Kidney glomerular epithelial cell (primary cell): ENCODE data around the gene SMAD7.

ENCODE experiments used
- DNase-seq: peaks from one replicate; lab custom pipeline; 2025; lab: John Stamatoyannopoulos, UW

Gene SMAD7

DNA sequence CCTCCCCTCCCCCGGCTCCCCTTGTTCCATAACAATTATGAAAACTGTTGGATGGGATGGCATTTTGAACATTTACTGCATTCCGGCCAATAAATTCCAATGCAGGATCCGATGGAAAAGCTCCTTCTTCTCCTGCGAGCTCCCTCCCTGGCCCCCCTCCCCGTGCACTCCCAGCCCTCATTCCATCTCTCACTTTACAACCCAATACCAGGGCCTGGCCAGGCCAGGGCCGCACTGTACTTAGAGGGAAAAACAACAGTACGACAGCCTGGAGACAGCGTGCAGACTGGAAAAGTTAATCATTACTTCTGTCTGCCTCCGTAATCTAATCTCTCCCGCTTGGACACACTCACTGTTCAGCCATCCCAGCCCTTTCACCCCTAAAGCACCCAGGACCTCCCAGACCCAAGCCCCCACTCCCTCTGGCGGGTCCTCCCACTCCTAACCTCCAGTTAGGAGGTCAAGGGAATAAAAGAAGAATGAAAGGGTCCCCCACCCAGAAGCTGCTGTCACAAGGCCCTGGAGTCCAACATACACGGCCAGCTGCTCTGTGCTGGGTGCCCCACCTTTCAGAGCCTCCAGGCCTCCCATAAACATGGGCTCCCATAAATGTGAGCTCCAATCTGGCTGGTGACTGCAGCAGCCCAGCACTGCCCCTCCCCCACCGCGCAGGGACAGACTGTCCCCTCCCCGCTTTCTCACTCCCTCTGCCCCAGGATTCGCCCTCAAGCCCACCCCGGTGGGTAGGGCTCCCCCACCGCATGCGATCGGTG, 20.6 kb downstream of the SMAD7 start:
- peak; percentile 96 for DNase-seq

DNA sequence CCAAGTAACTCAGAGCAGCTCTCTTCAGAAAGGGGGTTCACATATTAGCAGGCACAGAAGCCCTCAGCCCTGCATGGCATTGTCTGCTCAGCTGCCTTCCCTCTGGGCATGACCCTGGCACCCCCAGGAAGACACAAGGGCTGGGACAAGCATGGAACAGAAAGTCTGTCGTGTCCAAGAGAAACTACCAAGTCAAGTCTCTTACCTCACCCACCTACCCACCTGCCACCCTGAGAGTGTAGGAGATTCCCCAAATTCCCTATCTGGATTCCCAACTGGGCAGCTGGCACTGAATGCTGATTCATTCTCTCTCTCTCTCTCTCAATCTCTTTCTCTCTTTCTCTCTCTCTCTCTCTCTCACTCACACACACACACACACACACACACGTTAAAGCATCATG, 21.6 kb downstream of the SMAD7 start:
- no peak for DNase-seq

DNA sequence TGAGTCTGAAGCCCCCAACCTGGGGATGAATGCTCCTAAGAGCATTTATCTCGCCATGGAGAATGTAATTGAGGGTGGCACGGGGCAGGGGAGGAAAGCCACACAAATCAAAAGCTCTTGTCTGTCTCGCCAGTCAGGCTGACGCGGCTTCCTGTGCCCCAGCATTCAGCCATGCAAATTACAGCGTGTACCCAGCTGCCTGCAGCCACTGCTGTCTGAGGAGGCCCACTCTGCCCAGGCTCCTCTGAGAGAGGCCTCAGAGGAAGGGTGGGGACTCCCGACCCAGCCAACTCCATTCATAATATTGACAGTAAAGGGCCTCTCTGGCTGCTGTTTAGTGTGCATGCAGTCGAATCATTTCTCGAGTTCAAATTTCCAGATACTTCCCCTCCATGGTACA, 22.0 kb downstream of the SMAD7 start:
- peak; percentile 40 for DNase-seq

DNA sequence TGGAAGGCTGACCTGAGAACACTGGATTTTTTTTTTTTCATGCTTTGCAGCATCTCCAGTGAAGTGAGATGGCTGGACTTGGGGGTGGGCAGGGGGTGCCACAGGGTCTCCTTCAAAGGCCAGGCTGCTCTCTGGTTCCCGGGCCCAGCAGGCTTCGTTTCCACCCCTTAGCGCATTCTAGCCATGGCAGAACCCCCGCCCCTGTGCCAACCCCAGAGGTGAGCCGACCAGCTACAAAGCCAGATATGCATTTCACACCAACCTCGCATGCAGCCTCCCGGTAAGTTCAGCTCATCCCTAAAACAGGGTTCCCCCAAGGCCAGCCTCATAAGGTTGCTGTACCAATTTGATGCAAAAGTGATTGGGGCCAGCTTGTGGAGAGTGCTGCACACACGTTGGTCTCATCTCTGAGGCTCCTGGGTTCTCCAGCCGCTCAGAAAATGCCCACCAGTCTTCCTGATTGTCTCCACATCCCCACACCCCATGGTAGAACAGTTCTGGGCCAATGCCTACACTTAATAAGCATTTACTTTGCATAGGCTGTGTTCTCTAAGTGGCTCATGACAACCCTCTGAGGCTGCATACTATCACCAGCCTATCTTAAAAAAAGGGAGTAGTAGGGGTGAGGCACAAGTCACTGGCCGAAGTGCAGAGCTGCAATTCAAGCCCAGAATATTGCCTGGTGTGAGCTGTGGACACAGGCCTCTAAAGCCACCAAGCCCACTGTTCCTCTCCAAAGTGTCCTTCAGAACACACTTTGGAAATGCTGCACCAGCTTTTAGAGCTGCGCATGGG, 23.3 kb downstream of the SMAD7 start:
- DNase-seq = no peak

DNA sequence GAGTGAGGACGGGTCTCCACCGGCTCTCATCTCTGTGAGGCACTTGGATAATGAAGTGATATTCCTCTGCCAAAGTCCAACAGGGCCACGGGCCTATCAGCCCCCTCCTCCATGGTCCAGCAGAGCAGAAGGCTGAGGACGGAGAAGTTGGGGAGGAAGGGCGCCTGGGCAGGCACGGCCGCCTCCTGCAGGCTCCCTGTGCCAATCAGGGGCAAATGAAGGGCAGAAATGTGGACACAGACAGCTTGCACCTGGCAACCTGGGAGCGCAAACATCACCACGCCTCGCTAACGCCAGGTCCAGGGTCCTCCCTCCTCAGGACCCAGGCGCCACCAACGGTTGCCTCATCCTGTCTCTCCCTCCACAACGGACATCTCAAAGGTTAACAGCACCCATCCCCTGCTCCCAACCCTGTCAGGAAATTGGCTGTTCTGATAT, 24.3 kb downstream of the SMAD7 start:
- DNase-seq = no peak

DNA sequence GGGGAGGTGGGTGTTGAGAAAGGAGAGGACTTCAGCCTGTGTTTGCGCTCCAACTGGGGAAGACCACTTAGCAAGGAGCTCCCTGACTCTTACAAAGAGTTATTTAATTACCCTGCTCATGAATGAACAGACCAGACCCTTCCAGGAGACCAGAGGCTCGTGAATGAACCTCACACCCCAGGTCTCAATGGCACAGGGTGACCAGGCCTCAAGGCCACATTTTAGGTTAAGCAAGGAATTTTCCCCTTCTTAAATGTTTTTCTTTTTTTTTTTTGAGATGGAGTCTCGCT, 25.3 kb downstream of the SMAD7 start:
- no peak for DNase-seq

DNA sequence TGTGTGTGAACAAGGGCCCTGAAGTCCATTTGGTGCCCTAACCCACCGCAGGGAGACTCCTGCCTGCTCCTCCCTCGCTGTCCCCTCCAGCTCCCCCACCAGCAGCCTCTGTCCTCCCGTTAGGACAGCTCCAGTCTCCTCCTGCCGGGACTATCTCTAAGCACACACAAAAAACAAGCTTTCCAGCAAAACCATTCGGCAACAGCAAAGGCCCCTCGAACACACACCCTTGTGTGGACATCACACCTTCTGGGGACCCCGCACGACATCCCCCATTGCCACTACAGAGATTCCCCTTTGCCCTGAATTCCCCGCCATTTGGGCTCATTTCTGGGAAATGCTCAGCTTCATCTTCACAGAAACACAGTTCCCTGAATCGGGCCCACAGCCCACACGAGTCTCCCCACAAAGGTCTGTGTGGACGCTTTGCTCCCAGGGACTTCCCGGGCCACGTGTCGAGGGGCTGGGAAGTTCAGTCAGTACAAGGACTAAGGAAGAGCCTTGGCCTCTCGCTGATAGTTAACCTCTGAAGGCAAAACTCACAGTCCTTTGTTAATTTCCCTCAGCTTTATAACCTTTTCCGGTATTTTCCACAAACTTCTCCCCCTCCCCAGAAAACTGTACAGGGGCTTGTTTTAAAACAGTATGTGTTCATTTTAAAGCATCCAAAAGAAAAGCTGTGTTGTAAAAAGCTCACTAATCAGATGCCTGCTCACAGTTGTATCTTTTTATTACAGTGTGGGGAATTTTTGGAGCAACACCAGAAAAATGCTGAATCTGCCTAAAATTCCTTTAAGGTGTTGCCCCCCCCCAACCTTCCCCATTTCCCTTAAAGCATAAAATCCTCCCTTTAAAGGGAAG, 25.9 kb downstream of the SMAD7 start:
- no peak for DNase-seq

DNA sequence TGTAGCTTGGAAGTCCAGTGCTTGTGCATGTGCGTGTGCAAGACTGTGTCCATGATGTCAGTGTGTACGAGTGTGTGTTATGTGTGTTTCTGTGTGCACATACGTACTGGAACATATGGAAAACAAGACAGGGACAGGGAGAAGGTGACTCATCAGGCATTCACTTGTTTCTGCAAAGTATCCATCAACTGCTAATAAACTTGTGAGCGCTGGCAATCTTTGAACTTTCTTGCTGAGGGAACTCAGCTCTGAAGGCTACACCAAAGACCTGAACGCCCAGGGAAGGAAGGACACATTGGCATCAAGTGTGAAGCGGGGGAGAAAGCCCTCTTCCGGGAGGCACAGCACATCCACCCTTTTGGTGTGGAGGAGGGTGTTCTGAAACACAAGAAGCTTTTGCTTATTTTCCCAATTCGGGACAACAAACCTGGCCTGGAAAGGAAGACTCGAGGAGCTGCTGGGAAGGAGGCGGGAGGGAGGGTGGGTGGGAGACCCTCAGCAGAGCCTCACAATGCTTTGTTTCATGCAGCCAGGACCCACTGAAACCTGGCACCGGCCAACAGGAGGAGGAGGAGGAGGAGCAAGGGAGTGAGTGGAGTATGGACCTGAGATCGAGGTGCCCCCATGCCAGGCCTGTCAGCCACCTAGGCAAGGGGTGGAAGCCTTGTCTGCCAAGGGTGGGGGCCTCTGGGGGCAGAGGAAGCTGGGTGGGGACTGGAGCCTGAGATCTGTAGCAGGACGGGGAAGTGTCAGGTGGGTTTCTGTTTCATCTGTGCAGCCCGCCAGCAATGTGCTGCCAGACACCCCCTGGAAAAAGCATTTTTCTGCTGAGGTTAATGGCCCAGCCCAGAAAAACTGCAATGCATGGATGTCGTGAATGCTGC, 26.8 kb downstream of the SMAD7 start:
- peak; percentile 36 for DNase-seq

DNA sequence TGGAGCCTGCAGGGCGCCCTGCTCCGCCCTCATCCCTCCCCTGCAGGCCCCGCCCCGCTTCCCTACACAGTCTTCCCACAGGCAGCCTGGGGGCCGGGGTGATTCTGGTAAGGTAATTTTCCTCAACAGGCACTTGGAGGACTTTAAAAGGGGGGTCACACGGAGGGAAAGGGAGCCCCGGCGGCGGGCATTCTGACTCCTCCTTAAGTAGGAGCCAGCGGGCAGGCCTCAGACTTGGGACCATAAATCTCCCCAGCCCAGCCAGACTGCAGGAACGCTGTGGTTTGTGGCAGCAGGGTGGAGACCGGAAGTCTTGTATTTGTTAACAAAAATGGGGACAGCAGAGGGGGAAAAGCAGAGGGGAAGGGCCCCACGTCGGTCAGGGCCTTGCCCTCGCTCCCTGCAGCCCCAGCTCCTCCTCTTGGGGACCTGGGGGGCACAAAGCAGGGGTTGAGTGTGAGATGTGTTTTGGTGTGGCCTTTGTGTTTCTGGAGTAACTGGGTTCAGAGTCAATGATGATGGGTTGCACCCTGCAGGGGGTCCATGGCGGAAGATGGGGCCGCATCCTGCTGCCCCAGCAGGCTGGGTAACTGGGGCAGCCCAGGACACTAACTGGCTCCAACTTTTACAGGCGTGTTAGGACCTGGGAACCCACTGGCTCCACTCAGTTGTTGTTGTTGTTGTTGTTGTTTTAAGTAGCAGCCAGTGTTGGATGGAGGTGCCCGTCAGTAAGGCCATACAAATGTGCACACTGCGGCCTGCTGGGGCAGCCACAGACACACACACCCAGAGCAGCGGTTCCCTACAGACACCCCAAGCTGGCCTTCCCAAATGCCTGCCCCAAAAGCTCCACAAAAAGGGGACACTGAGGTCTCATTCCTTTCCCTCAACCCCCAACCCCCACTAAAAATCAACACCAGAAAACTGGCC, 27.7 kb downstream of the SMAD7 start:
- peak; percentile 63 for DNase-seq

DNA sequence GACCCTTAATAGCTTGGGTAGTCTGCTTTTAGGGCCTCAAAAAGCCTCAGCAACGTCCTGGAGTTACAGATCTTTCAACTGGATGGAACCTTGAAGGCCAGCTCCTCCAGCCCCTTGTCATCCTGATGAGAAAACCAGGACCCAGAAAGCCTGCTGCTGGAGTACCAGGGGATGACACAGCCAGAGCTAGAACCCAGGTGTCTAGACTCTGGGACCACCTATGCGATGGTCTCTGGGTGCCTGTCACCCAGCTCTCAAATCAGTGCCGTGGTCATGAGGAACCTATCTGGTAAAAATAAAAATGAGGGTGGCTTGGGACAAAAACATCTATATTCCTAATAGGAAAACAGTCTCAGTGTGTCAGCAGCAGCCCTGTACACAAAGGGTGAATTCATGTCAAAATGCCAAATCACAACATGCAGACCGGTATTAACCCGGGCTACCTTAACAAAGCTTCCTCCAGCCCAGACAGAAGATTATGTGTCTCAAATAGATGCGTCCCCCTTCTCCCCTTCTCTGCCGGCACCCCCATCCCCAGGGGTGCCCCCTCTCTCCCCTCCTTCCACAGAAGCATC, 28.5 kb downstream of the SMAD7 start:
- no peak for DNase-seq

DNA sequence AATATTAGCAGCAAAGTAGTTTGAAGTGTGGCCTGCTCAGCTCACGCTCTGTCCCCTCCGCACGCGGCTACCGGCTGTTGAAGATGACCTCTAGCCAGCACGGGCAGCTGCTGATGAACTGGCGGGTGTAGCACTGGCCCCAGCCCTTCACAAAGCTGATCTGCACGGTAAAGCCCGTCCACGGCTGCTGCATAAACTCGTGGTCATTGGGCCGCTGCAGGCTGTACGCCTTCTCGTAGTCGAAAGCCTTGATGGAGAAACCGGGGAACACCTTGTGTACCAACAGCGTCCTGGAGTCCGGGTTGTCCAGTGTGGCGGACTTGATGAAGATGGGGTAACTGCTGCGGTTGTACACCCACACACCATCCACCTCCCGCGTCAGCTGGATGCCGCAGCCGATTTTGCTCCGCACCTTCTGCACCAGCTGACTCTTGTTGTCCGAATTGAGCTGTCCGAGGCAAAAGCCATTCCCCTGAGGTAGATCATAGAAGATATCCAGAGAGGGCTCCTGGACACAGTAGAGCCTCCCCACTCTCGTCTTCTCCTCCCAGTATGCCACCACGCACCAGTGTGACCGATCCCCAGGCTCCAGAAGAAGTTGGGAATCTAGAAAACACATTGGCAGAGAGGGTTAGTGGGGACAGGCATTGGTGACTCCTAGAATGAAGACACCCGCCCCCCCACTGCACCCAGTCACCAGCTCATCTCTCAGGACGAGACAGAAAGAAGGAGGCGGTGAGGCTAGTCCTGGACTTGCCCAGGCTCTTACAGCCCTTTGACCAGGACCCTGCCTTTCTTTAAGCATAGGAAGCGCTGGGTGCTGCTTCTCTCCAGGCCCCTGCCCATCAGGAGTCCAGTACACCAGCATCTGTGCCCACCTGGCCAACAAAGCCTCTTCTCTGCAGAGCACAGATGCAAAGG, 29.2 kb downstream of the SMAD7 start:
- DNase-seq = no peak

DNA sequence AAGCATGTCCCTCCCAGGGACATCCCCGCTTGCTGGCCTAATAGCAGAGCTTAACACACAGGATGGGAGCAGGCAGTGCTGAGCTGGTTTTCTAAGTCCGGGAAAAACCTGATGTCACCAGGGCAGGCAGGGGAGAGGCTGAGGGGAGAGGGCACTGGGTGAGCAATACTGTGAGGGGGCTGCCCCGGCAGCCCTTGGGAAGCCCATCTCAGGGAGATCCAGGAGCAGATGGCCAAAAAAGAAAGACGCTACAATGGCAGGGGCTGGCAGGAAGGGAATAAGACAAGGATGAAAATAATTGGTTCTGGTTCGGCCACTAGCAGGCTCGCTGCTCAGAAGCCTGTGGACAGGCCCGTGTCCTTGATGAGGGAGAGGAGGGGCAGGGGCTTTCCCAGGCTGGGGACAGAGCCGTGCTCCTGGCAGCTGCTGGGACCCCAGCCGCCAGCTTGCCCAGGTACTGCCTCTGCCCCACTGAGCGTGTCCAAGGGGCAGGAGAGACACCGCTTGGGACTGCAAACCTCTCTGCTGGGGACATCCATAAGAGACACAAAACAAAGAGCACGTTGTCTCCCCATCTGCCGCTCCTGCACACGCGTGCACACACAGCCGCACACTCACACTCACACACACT, 30.2 kb downstream of the SMAD7 start:
- DNase-seq = no peak

DNA sequence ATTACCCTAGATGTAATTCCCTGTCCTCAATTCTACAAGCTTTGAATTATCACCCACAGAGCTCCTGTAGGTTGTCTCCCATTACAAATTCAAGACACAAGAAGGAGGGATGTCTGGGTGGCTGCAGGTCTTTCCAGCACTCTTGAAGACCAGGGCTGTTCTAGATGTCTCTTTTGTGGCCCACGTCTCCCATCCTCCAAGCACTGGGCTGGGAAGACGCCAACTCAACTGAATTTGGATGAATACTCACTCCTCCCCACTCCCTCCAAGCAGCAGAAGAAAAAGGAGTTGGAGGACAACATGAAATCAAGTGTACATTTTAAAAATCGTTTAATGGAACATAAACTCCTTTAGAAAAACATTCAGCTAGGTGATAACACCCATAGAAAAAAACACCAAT, 31.2 kb downstream of the SMAD7 start:
- DNase-seq = no peak

DNA sequence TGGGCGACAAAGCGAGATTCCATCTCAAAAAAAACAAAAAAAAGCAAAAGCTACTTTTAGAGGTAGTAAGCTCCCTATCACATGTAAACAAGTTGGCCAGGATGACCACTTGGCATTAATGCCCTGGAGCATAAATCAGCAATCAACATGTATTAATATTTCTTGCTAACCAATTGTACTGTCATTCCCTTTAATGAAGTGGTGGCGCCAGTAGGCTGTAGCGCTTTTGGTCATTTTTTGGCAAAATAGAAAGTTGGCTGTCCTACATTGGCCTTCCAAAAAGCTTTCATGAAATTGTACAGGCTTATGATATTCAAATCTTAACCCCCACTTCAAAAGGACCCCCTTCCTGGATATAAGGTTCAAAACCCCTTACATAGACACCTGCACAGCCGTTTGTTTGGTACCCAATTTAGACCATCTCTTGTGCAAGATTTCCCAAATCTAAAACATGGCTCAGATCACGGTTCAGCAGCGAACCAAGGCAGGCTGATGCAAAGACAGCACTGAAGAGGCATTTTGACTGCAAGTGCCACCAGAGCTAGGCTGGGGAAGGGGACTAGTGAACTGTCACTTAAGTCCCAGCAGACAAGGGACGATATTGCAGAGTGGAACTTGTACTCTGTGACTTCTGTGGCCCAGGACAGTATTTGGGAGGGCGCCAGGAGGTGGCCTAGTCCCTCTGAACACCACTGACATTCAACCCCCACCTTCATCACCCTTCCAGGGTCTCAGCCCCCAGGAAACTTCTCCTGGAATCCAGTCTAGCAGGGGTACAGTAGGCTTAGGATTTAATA, 31.9 kb downstream of the SMAD7 start:
- no peak for DNase-seq

DNA sequence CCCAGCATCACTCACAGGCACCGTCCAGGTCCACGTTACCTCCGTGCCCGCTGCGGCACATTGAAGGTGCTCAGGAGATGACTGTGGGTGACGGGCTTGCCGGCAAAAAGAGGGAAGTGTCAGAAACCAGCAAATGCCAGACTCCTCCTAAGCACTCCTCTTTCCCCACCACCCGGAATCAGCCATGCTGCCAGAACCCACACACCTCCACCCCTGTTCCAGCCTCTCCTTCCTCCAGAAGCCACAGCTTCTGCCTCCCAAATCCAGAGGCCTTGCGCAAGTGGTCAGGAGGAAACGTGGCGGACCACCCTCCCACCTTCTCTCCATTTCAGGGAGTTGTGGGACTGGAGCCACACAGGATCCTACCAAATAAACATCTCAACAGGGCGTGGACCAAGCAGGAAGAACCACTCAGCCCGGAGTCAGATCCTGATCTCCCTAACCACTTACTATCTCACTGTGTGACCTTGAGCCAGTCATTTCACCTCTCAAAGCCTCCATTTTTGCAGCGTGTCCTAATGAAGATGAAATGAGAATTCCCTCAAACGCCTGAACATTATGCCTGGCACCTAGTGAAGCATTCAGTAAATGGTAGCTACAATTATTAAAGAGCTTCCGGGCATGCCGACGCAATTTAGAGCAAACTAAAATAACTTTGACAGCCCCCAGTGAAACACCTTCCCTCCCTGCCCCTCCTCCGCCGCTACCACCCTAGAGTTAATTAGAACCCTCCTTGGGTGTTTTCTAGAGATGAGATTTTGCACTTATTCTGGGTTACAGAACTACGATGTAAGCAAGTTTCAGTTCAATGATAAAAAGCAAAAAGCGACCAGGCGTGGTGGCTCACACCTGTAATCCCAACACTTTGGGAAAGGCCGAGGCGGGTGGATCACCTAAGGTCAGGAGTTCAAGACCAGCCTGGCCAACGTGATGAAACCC, 32.9 kb downstream of the SMAD7 start:
- DNase-seq = no peak

DNA sequence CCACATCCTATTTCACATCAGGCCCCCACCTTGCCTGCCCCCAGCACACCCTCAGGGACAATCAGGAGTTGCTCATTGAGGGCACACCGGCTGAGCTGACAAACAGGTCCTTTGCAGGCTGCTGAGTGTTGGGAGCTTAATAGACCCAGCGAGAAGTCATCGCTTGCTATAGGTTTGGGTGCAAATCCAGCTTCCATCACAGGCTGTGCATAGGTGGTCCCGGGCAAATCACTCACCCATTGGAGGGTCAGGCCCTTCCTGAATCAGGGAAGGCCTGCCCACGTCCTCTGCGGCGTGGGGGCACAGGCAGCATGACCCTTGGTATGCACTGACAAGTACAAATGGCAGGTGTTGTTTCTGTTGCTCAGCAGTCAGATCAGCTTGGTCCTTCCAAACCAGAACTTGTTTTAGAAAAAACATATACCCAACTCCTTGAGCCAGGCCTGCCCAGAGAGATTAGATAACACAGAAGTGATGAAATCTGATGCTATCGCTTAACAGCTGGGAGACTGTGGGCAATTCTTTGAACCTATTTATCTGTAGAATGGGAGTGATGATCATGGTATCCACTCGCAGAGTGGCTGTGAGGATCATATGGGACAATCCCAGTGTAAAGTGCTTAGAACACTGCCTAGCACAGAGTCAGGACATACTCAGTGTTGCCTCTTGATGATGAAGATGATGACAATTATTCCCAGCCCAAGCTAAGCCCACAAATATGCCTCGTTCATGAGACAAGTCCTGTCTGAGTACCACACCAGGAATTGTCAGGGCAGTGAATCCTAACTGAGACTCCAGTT, 34.9 kb downstream of the SMAD7 start:
- no peak for DNase-seq
